Epithelial cell of esophagus (primary cell): ENCODE measurements around the gene EML2.

Source experiments
- DNase-seq: peaks from one replicate; pipeline ENCODE4 v3.0.0; 2010; ENCODE audit warnings: low read depth
- H3K4me3 ChIP-seq: 2 replicates; pipeline ENCODE4 v1.5.1; 2011; ENCODE audit warnings: mild to moderate bottlenecking, low read length, control low read depth
- TF ChIP-seq, protein P1 (sequence below): IDR thresholded peaks from 2 replicates; pipeline ENCODE4 v1.5.1; 2011; ENCODE audit warnings: low read depth, mild to moderate bottlenecking, low read length, control low read depth, inconsistent platforms; ENCODE audit not compliant: insufficient read depth; ENCODE audit errors: missing control alignments

Gene EML2

DNA sequence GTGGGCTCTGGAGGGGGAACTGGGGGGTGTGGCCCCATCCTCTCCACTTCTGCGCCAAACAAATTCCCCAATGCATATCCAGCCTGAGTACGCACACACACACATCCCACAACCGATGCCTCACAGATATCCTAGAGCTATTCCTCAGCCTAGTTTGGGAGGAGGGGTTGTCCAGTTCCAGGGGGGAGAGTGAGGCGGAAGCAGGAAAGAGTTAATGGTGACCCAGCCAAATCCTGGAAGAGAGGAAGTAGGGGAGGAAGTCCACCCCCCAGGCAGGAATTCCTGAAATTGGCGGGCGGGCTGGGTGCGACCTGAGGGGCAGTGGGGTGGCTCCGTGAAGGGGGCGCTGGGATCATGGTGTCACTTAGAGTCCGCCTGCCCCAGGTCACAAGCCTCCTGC lies 38.1 kb downstream of the EML2 start:
- no peak for DNase-seq
- TF ChIP-seq, protein P1, sequence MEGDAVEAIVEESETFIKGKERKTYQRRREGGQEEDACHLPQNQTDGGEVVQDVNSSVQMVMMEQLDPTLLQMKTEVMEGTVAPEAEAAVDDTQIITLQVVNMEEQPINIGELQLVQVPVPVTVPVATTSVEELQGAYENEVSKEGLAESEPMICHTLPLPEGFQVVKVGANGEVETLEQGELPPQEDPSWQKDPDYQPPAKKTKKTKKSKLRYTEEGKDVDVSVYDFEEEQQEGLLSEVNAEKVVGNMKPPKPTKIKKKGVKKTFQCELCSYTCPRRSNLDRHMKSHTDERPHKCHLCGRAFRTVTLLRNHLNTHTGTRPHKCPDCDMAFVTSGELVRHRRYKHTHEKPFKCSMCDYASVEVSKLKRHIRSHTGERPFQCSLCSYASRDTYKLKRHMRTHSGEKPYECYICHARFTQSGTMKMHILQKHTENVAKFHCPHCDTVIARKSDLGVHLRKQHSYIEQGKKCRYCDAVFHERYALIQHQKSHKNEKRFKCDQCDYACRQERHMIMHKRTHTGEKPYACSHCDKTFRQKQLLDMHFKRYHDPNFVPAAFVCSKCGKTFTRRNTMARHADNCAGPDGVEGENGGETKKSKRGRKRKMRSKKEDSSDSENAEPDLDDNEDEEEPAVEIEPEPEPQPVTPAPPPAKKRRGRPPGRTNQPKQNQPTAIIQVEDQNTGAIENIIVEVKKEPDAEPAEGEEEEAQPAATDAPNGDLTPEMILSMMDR: no peak
- H3K4me3 ChIP-seq: no peak overlapping the region

DNA sequence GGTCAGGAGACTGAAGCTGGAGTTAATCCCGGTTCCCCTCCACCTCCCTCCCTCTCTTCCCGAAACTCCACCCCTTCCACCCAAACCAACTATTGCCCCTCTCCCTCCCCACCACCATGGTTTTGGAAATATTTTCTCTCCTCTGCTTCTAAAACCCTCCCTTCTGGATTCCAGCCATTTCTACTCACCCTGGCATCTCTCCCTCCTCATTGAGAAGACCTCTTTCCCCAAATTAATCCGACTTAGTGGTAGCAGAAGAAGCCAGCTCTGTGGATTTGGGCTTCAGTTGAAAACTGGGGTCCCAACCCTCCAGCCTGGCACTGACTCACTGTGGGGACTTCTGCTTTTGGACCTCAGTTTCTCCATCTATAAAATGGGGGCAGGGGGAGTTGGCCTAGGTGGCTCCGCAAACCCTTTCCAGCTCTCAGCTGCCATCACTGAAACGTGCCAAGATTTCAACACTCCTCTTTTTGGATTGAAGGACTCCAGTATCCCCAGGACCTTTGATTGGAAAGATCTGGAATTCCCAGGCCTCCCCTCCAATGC lies 38.8 kb downstream of the EML2 start:
- no peak for DNase-seq
- H3K4me3 ChIP-seq: no peak overlapping the region
- TF ChIP-seq, protein P1: no peak

DNA sequence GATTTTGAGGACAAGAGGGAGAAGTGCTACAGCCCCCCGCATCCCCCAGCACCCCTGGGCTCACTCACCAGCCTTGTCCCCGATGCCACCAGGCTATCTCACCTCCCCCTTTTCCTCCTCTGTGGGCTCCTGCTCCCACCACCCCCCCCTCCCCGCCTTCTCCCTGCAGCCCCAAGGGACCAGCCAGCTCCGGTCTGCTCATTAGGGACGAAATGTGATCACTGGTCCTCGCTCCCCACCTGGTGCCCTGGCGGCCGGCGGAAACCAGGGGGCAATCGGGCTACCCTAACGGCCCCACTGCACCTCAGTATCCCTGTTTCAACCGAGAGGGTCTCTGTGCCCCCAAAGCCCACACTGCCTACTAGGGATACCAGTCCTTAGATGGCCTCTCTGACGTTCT lies 39.9 kb downstream of the EML2 start:
- TF ChIP-seq, protein P1: no peak
- no peak overlapping the region for H3K4me3 ChIP-seq
- no peak for DNase-seq

DNA sequence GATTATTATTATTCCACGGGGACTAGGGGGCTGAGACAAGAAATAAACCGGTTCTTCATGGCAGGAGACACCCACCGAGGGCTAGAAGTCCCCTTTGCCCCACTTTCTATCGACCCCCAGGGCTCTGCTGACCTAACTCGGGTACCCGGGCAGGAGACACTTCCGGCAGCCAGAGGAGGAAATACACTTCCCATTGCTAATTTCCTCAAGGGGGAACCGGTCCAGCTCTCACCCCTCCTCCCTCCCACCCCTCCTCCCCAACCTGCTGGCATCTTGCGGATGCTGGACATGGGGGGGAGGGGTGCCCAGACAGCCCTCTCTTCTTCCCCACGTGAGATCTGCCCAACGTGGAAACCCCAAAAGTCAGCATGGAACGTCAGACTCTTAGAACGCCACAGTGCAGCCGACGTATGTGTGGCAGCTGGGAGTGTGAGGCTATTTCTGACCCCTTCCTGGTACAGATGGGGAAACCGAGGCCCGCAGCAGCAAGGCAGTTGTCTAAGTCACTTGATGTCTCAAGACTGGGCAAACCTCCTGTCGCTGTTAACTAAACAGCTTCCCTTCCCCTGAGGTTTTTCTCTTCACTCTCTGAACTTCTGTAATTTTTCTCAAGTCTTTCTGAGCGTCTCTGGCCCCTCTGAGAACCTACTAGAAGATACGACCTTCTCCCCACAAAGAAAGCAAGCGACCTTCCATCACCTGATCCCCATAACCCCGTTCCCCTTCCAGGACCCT lies 40.8 kb downstream of the EML2 start:
- TF ChIP-seq, protein P1: no peak
- no peak overlapping the region for H3K4me3 ChIP-seq
- no peak for DNase-seq

DNA sequence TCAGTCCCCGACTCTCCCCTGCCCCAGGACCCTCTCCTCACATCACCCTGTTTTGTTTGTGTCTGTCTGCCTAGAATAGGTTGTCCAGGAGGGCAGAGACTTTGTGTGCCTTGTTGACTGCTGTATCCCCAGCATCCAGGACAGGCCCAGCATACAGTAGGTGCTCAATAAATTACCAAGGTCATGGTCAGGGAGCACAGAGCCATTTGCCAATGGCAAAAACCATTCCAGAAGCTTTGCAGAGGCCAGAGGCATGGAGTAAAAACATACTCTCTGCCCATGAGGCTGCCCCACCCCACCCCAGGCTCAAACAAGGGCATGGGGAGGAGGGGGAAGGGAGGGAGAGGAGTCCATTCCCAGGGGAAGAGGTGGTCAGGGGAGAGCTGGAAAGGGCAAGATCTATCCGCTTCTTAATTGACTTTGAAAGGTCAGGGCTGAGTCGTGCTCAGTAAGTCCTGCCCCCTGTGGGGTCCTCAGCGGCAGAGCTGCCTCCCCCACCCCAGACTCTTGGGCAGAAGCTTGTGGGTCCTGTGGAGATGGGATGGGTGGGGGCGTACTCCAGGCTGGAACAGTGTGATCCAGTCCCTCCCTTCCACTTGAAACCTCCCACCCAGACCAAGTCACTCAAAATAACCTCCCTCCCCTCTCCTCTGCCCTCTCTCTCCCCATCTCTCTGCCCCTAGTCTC lies 41.6 kb downstream of the EML2 start:
- no peak overlapping the region for H3K4me3 ChIP-seq
- no peak for DNase-seq
- TF ChIP-seq, protein P1: no peak

DNA sequence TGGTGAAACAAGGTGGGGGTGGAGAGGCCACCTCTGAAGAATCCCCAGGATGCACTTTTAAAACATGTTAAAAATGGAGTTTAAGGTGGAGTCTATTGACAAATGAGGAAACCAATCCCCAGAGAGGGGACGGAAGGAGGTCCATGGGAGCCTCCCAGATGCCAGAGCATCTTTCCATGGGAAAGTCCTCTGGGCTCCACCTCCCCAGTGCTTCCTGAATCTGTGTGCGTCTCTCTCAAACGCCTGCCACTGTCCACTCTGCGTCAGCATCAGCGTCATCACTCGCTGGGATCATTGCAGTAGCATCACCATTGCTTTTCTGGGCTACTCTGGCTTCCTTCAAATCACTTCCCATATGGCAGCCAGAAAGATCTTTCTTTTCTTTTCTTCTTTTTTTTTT lies 43.4 kb downstream of the EML2 start:
- TF ChIP-seq, protein P1: no peak
- no peak for DNase-seq
- H3K4me3 ChIP-seq: no peak overlapping the region
